NT2/D1 (cell line): ENCODE measurements around the gene CEP295NL.

Source experiments
- SUZ12 ChIP-seq: IDR thresholded peaks from 2 replicates; pipeline ENCODE4 v1.6.1; 2011; ENCODE audit not compliant: insufficient read length, insufficient read depth; ENCODE audit errors: extremely low read depth
- YY1 ChIP-seq: IDR thresholded peaks from 2 replicates; pipeline ENCODE4 v1.6.1; 2011; ENCODE audit not compliant: insufficient read length, insufficient read depth
- ZNF274 ChIP-seq: IDR thresholded peaks from 2 replicates; pipeline ENCODE4 v1.6.1; 2011; ENCODE audit warnings: mild to moderate bottlenecking, low read depth, low read length

GRCh38 chr17:78872486-78872885 is 30.5 kb downstream of the CEP295NL start:
- TF ChIP-seq SUZ12 (no peak), ZNF274 (no peak), YY1 (no peak)
